GM23248 (cell line): ENCODE results near the gene MED15.

Experiments used
- EZH2 ChIP-seq: fragments of 200-600 bp; sonication (generic); IDR thresholded peaks from 2 replicates; pipeline ENCODE4 v1.6.1; 2018; ENCODE audit warnings: antibody characterized with exemption, mild to moderate bottlenecking; ENCODE audit not compliant: insufficient read depth, poor library complexity, severe bottlenecking
- EZH2phosphoT487 ChIP-seq: fragments of 200-600 bp; sonication (generic); IDR thresholded peaks from 2 replicates; pipeline ENCODE4 v1.6.1; 2018; ENCODE audit warnings: antibody characterized with exemption, moderate library complexity, mild to moderate bottlenecking, low read depth; ENCODE audit not compliant: insufficient read depth

- TF ChIP-seq EZH2phosphoT487: no peak
- no peak for TF ChIP-seq EZH2
These were observed 69.6 kb downstream of the MED15 start for GRCh38 chr22:20577045-20577444.
